CD4-positive, alpha-beta T cell (primary cell): ENCODE results near the gene MAST3. TPM values are rescaled to one million over a fixed set of nuclear protein-coding genes. Genes with fewer than 3 reads are reported as not detected.

Source experiments
- ATAC-seq: fragments of 200-7000 bp; cut with Tn5 transposase; one replicate; pipeline ENCODE4 v1.10.0; 2022; ENCODE audit warnings: mild to moderate bottlenecking; ENCODE audit not compliant: poor library complexity
- CTCF ChIA-PET: fragments of 350-600 bp; sonication (Branson Sonifier 250); formaldehyde crosslinking; loops from one replicate; lab custom pipeline; 2021; ENCODE audit warnings: antibody characterized with exemption, inconsistent platforms; lab: Charles Lee
- POLR2A ChIA-PET: fragments of 350-600 bp; sonication (Branson Sonifier 250); formaldehyde crosslinking; loops from one replicate; lab custom pipeline; 2021; ENCODE audit warnings: antibody characterized with exemption, inconsistent platforms; lab: Charles Lee
- DNase-seq, 14 experiments: peaks; one replicate each; pipeline ENCODE4 v3.0.0-alpha.2; 2013 to 2020; ENCODE audit warnings: mixed read lengths in 2 of 14
- H3K27ac ChIP-seq, 2 donors: one replicate each; pipeline versions ENCODE4 v1.5.1 to v1.7.0; 2013; ENCODE audit warnings: low read length in 2 of 2, low read depth in 1 of 2, mild to moderate bottlenecking in 1 of 2
- H3K27me3 ChIP-seq, 2 experiments: 1 replicate in 1 of 2; 2 replicates in 1 of 2; pipeline versions ENCODE4 v1.6.1 to v1.7.0; 2013; ENCODE audit warnings: low read length in 2 of 2, control low read depth in 1 of 2, mild to moderate bottlenecking in 1 of 2, moderate library complexity in 1 of 2; ENCODE audit not compliant: insufficient read depth in 2 of 2, control insufficient read depth in 1 of 2
- H3K36me3 ChIP-seq: one replicate; pipeline ENCODE4 v1.6.1; 2013; ENCODE audit warnings: low read length, control low read depth; ENCODE audit not compliant: insufficient read depth
- H3K4me1 ChIP-seq: one replicate; pipeline ENCODE4 v1.6.1; 2013; ENCODE audit warnings: low read length, control low read depth; ENCODE audit not compliant: insufficient read depth
- H3K4me3 ChIP-seq: one replicate; pipeline ENCODE4 v1.5.1; 2013; ENCODE audit warnings: mild to moderate bottlenecking, low read length, moderate library complexity
- H3K9me3 ChIP-seq, 2 experiments: 1 replicate in 1 of 2; 2 replicates in 1 of 2; pipeline versions ENCODE4 v1.6.1 to v1.7.0; 2013; ENCODE audit warnings: low read length in 2 of 2, mild to moderate bottlenecking in 2 of 2, control low read depth in 1 of 2, moderate library complexity in 1 of 2; ENCODE audit not compliant: control insufficient read depth in 1 of 2, insufficient read depth in 1 of 2
- H3K27ac Mint-ChIP-seq: one replicate; pipeline ENCODE4 v1.8.0; 2020; ENCODE audit warnings: mixed read lengths
- H3K27me3 Mint-ChIP-seq: one replicate; pipeline ENCODE4 v1.8.0; 2021; ENCODE audit warnings: mixed read lengths
- H3K36me3 Mint-ChIP-seq: one replicate; pipeline ENCODE4 v1.8.0; 2021; ENCODE audit warnings: low read depth, mixed read lengths
- H3K4me1 Mint-ChIP-seq: one replicate; pipeline ENCODE4 v1.8.0; 2021; ENCODE audit warnings: low read depth, mixed read lengths
- H3K4me3 Mint-ChIP-seq: one replicate; pipeline ENCODE4 v1.8.0; 2020; ENCODE audit warnings: mild to moderate bottlenecking, mixed read lengths
- H3K9me3 Mint-ChIP-seq: one replicate; pipeline ENCODE4 v1.8.0; 2020; ENCODE audit warnings: mixed read lengths
- CTCF ChIP-seq: fragments of 200-600 bp; IDR thresholded peaks from one replicate; pipeline ENCODE4 v1.8.0; 2022; ENCODE audit warnings: antibody characterized with exemption, mild to moderate bottlenecking
- intact Hi-C, 2 experiments: fragments of 100-400 bp; cut with DNase I in 1 of 2; cut with micrococcal nuclease in 1 of 2; formaldehyde crosslinking; loops; one replicate each; pipeline versions ENCODE4 v1.15.1 to v1.9.0; 2023 to 2025; cut with DNase I, micrococcal nuclease
- total RNA-seq, 174 experiments: library from RNA in 2 of 174; stranded (reverse) in 2 of 174; gene quantifications; one replicate each; pipeline ENCODE4 v1.2.3 and lab custom pipeline; 2021 to 2026

The MAST3 gene
- total RNA-seq, 2 experiments from 2014 or later = 16.1 to 16.4 TPM

GRCh38 chr19:18117692-18118378 is 20.3 kb downstream of the MAST3 start:
- H3K27me3 ChIP-seq = no peaks in the 10 kb centered on the region
- no peak for TF ChIP-seq CTCF
- Mint-ChIP-seq H3K4me3 (peak overlapping the region; percentile 90), H3K36me3 (peaks cover 31% of the 10 kb centered on the region), H3K27ac (peak overlapping the region; percentile 97), H3K4me1 (peaks cover 37% of the 10 kb centered on the region), H3K9me3 (no peaks in the 10 kb centered on the region), H3K27me3 (no peaks in the 10 kb centered on the region)
- intact Hi-C loops = loop anchor here (1.0 to 10.0 kb wide), 5 partner anchors 34 to 207 kb away; partner anchors contain the start of genes LSM4 (in 1 of the 2), MPV17L2 (in 1 of the 2) and PIK3R2 (in 1 of the 2)
- POLR2A ChIA-PET = interaction anchor here (0.6 to 4.1 kb wide), 17 partner anchors 8 to 163 kb away, joined by 3 to 58 read pairs (median 5); partner anchors contain the start of genes IL12RB1, JUND, MAST3 and PIK3R2
- H3K27ac ChIP-seq = peak overlapping the region; percentile 77 to 80
- H3K4me3 ChIP-seq = peak overlapping the region; percentile 86
- DNase-seq (peak; percentile 88 to 99 (median 96)), ATAC-seq (peak; percentile 72)
- H3K4me1 ChIP-seq = peaks cover 58% of the 10 kb centered on the region
- no peaks in the 10 kb centered on the region for H3K9me3 ChIP-seq
- peaks cover 23% of the 10 kb centered on the region for H3K36me3 ChIP-seq
- CTCF ChIA-PET = interaction anchor here (1.0 kb wide), 1 partner anchor 30 kb away, joined by 3 read pairs; no protein-coding TSS in a partner anchor

GRCh38 chr19:18118420-18119012 is 20.9 kb downstream of the MAST3 start:
- H3K36me3 ChIP-seq = peaks cover 30% of the 10 kb centered on the region
- Mint-ChIP-seq H3K36me3 (peaks cover 30% of the 10 kb centered on the region), H3K4me1 (peaks cover 35% of the 10 kb centered on the region), H3K9me3 (no peaks in the 10 kb centered on the region), H3K27me3 (no peaks in the 10 kb centered on the region), H3K27ac (peak overlapping the region; percentile 97), H3K4me3 (peak overlapping the region; percentile 89)
- intact Hi-C loops = loop anchor here (2.0 to 10.0 kb wide), 4 partner anchors 34 to 206 kb away; partner anchors contain the start of genes LSM4 (in 1 of the 2), MPV17L2 (in 1 of the 2) and PIK3R2 (in 1 of the 2)
- ATAC-seq (no peak), DNase-seq (no peak)
- H3K27me3 ChIP-seq = no peaks in the 10 kb centered on the region
- peak overlapping the region; percentile 86 for H3K4me3 ChIP-seq
- peak overlapping the region; percentile 77 to 80 for H3K27ac ChIP-seq
- TF ChIP-seq CTCF = no peak
- ChIA-PET POLR2A (interaction anchor here (0.6 to 4.1 kb wide), 13 partner anchors 8 to 259 kb away, joined by 3 to 58 read pairs (median 8); partner anchors contain the start of genes IL12RB1, JUND, MAST3 and PIK3R2), CTCF (interaction anchor here (1.0 to 1.5 kb wide), 2 partner anchors 36 to 186 kb away, joined by 3 read pairs; partner anchors contain the start of gene CCDC124)
- no peaks in the 10 kb centered on the region for H3K9me3 ChIP-seq
- peaks cover 52% of the 10 kb centered on the region for H3K4me1 ChIP-seq

GRCh38 chr19:18119013-18119716 is 21.6 kb downstream of the MAST3 start:
- H3K4me3 Mint-ChIP-seq = peak overlapping the region; percentile 89
- peaks cover 35% of the 10 kb centered on the region for H3K4me1 Mint-ChIP-seq
- ChIA-PET CTCF (interaction anchor here (0.5 to 1.8 kb wide), 6 partner anchors 33 to 186 kb away, joined by 3 to 10 read pairs (median 3); partner anchors contain the start of genes CCDC124 and PIK3R2), POLR2A (interaction anchor here (0.6 to 4.1 kb wide), 19 partner anchors 8 to 260 kb away, joined by 3 to 58 read pairs (median 5); partner anchors contain the start of genes IL12RB1, JUND, MAST3 and MPV17L2)
- DNase-seq (peak; percentile 35 to 86 (median 52)), ATAC-seq (peak; percentile 65)
- Histone ChIP-seq H3K27me3 (no peaks in the 10 kb centered on the region), H3K27ac (peak overlapping the region; percentile 77 to 80), H3K9me3 (no peaks in the 10 kb centered on the region), H3K36me3 (peaks cover 36% of the 10 kb centered on the region), H3K4me3 (peak overlapping the region; percentile 86), H3K4me1 (peaks cover 52% of the 10 kb centered on the region)
- H3K9me3 Mint-ChIP-seq = no peaks in the 10 kb centered on the region
- H3K36me3 Mint-ChIP-seq = peaks cover 35% of the 10 kb centered on the region
- H3K27ac Mint-ChIP-seq = peak overlapping the region; percentile 97
- no peak for TF ChIP-seq CTCF
- H3K27me3 Mint-ChIP-seq = no peaks in the 10 kb centered on the region
- intact Hi-C loops = loop anchor here (2.0 to 10.0 kb wide), 4 partner anchors 34 to 206 kb away; partner anchors contain the start of genes LSM4 (in 1 of the 2), MPV17L2 (in 1 of the 2) and PIK3R2 (in 1 of the 2)
